ENCODE data around the gene GPD2.

- TF ChIP-seq POLR2AphosphoS5 (IDR thresholded peaks at IDR 0.05; ENCODE audit: borderline replicate concordance, low read depth, low read length) = no peak
- TF ChIP-seq EZH2 (IDR thresholded peaks at IDR 0.05) = no peak
Measured at GRCh38 chr2:156630579-156631337, 194.6 kb downstream of the GPD2 start.
